Sigmoid colon (tissue), 7 donors: ENCODE results near the gene MYH13. TPM values are rescaled to one million over a fixed set of nuclear protein-coding genes. Genes with fewer than 3 reads are reported as not detected.
A peak's percentile ranks its signal among the peaks of the same experiment; 100 is the strongest.
"Not testable (repeated sequence)": the region's sequence is repeated elsewhere in the genome, so short reads cannot be mapped to it uniquely, and the experiment has no call there.

Source experiments
- DNase-seq: peaks from one replicate; pipeline ENCODE4 v3.0.0-alpha.2; 2019
- H3K27ac ChIP-seq, 4 donors: fragments of 200-600 bp; sonication (generic); one replicate each; pipeline ENCODE4 v1.5.1; 2016 to 2019; ENCODE audit warnings: mild to moderate bottlenecking in 1 of 4
- H3K27me3 ChIP-seq, 3 donors: fragments of 200-600 bp; sonication (generic); one replicate each; pipeline ENCODE4 v1.5.1; 2019; ENCODE audit warnings: mild to moderate bottlenecking in 1 of 3
- H3K36me3 ChIP-seq, 4 donors: fragments of 200-600 bp; sonication (generic); one replicate each; pipeline ENCODE4 v1.5.1; 2016 to 2019
- H3K4me1 ChIP-seq, 4 donors: fragments of 200-600 bp; sonication (generic); one replicate each; pipeline ENCODE4 v1.5.1; 2017 to 2019
- H3K4me3 ChIP-seq, 4 donors: fragments of 200-600 bp; sonication (generic); one replicate each; pipeline ENCODE4 v1.5.1; 2017 to 2019; ENCODE audit warnings: mild to moderate bottlenecking in 2 of 4, moderate library complexity in 1 of 4
- H3K9me3 ChIP-seq, 4 donors: fragments of 200-600 bp in 3 of 4; sonication (generic) in 3 of 4; one replicate each; pipeline versions ENCODE4 v1.5.1 to v1.6.1; 2013 to 2019
- CTCF ChIP-seq, 4 experiments: fragments of 450-650 bp in 3 of 4; fragments of 200-600 bp in 1 of 4; IDR thresholded peaks; one replicate each; pipeline ENCODE4 v1.5.1; 2016 to 2019; ENCODE audit warnings: antibody characterized with exemption in 4 of 4, mild to moderate bottlenecking in 3 of 4, moderate library complexity in 2 of 4
- EP300 ChIP-seq, 4 donors: sonication (generic); formaldehyde crosslinking; IDR thresholded peaks; one replicate each; pipeline ENCODE4 v1.6.1; 2017; ENCODE audit warnings: antibody characterized with exemption in 4 of 4
- POLR2A ChIP-seq, 2 donors: fragments of 450-650 bp; IDR thresholded peaks; one replicate each; pipeline ENCODE4 v1.6.1; 2016; ENCODE audit warnings: antibody characterized with exemption in 2 of 2, mild to moderate bottlenecking in 2 of 2, moderate library complexity in 2 of 2
- POLR2AphosphoS5 ChIP-seq, 4 donors: sonication (generic); formaldehyde crosslinking; IDR thresholded peaks; one replicate each; pipeline ENCODE4 v1.6.1; 2017; ENCODE audit warnings: antibody characterized with exemption in 4 of 4
- WGBS, 2 donors: extraction: QIAGEN DNeasy Blood & Tissue Kit; methylation state at CpG; one replicate each; pipeline ENCODE4 v1.1.7; 2013; 5-methylcytosine and 5-hydroxymethylcytosine counted together
- intact Hi-C: fragments of 100-400 bp; cut with DNase I; formaldehyde crosslinking; loops from one replicate; pipeline ENCODE4 v1.15.1; 2023
- polyA plus RNA-seq, 3 donors: library from polyadenylated mRNA; stranded (reverse); fragments of 200-250 nt; gene quantifications; one replicate each; pipeline ENCODE4 v1.2.3, GENCODE V29; 2013
- total RNA-seq, 4 donors: library from RNA; depleted of rRNA; stranded (reverse); fragments of >200 nt; gene quantifications; one replicate each; pipeline ENCODE4 v1.1.0, GENCODE V29; 2016
- donor health status: healthy with polysubstance abuse.
- donor health status: Bipolar disorder and iron deficiency.
- donor health status: healthy.

The MYH13 gene
- total and polyA plus RNA-seq, 7 donors = 0.06 TPM; not detected in 6

- 28 to 40% methylated on average over 5 of the region's 5 CpGs for WGBS, 2 donors
- intact Hi-C loops = no loop called here
- H3K4me1 ChIP-seq = no peaks in the 10 kb centered on the region
- no peak overlapping the region for H3K4me3 ChIP-seq
- H3K27ac ChIP-seq = no peak overlapping the region
- DNase-seq = no peak
- no peaks in the 10 kb centered on the region for H3K36me3 ChIP-seq
- H3K9me3 ChIP-seq = no peaks in the 10 kb centered on the region
- peak in 3 of 4 experiments; percentile 38 to 45 (median 40) for TF ChIP-seq CTCF (IDR thresholded peaks at IDR 0.05)
- no peak for TF ChIP-seq POLR2A (IDR thresholded peaks at IDR 0.05)
- no peak for TF ChIP-seq POLR2AphosphoS5 (IDR thresholded peaks at IDR 0.05)
- no peaks in the 10 kb centered on the region for H3K27me3 ChIP-seq
Measured at GRCh38 chr17:10295728-10296343, 77.0 kb downstream of the MYH13 start.

DNA sequence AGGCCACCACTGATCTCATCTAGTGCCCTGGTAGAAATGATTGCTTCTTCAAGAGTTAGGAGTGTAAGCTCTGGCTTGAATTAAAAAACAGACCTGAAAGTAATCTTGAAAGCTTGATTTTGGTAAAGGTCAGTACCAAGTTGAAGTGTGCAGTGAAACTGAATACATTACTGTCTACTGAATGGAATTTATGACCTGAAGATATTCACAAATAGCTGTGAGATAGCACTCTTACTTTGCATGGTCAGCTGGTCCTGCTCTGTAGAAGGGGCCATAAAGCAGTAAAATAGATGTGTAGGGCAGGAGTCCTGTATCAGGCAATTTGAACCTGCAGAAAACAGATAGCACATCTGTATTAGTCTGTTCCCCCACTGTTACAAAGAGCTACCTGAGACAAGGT lies 78.6 kb downstream of the MYH13 start:
- no peak overlapping the region for H3K4me3 ChIP-seq
- no peaks in the 10 kb centered on the region for H3K4me1 ChIP-seq
- intact Hi-C loops = no loop called here
- no peaks in the 10 kb centered on the region for H3K27me3 ChIP-seq
- no peak for DNase-seq
- H3K36me3 ChIP-seq = no peaks in the 10 kb centered on the region
- H3K27ac ChIP-seq = no peak overlapping the region
- H3K9me3 ChIP-seq = no peaks in the 10 kb centered on the region
- no peak for TF ChIP-seq POLR2A (IDR thresholded peaks at IDR 0.05)

DNA sequence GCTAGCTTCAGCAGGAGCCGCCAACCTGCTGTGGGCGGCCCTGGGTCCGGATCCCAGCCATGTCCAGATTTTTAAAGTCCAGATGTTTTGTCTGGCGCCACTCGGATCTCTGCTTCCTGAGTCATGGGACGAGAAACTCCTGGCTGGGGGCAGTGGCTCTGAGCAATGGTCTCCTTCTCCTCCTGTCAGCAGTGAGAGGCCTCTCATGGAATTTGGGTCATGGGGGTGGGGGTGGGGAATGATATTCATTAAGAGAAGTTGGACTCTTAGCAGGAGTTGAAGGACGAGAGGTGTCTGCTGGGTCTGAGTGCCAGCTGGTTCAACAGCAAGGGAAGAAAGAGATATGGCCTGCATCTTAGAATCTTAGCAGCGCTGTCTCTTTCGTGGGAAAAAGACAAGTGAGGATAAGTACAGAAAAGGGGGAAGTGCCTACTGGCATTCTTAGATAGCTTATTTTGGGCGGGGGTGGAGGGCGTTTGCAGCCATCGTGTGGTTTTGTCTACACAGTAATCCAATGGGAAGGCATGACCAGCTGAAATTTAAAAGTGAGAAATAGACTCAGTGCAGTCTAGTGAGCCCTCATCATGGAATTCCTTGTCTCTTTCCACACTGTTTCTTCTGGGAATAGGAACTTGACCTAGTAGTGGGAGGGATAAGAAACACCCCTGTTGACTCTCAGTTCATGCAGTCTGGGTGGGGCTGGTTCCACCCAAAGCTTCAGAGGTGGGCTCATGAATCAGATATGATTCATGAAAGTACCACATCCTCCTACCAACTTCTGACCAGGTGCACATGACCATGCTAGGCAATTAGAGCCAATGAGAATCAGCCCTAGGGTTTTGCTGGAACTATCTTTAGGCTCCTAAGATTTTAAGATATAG lies 80.5 kb downstream of the MYH13 start:
- no peaks in the 10 kb centered on the region for H3K9me3 ChIP-seq
- no peak overlapping the region for H3K4me3 ChIP-seq
- H3K27me3 ChIP-seq = no peaks in the 10 kb centered on the region
- 66 to 77% methylated on average over 12 of the region's 12 CpGs for WGBS, 2 donors
- intact Hi-C loops = no loop called here
- H3K27ac ChIP-seq = peak overlapping the region in 2 of 4 donors; percentile 21 to 32
- peak; percentile 80 for DNase-seq
- no peak for TF ChIP-seq EP300 (IDR thresholded peaks at IDR 0.05)
- TF ChIP-seq POLR2AphosphoS5 (IDR thresholded peaks at IDR 0.05) = peak in 1 of 4 donors; percentile 26
- H3K36me3 ChIP-seq = no peaks in the 10 kb centered on the region
- H3K4me1 ChIP-seq = no peaks in the 10 kb centered on the region

GRCh38 chr17:10291576-10291975 lies 81.2 kb downstream of the MYH13 start:
- peak overlapping the region in 2 of 4 donors; percentile 21 to 32 for H3K27ac ChIP-seq
- H3K4me3 ChIP-seq, DNase-seq, intact Hi-C loops, H3K4me1 ChIP-seq, H3K36me3 ChIP-seq, H3K9me3 ChIP-seq, H3K27me3 ChIP-seq: not testable (repeated sequence)
- 78 to 82% methylated on average over 12 of the region's 12 CpGs for WGBS, 2 donors

DNA sequence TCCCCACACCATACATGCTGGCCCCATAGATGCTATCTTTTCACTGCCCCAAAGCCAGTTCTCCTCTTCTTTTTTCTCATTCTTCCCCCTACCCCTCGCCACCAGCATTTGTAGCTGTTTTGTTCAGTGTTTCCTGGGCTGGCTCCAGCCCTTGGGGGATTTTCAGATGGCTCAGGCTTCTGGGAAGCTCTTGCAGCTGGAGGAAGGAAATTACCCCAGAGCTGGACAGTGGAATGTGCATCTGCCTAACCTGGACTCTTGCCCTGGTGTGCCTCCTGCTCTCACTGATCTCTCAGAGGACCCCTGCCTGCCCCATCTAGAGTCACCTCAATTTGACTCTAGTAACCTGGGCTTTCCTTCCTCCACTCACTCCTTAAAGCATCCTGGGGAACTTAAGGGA lies 82.8 kb downstream of the MYH13 start:
- Histone ChIP-seq H3K36me3 (no peaks in the 10 kb centered on the region), H3K9me3 (no peaks in the 10 kb centered on the region), H3K27ac (no peak overlapping the region), H3K4me1 (no peaks in the 10 kb centered on the region), H3K4me3 (no peak overlapping the region), H3K27me3 (no peaks in the 10 kb centered on the region)
- TF ChIP-seq POLR2A (IDR thresholded peaks at IDR 0.05) (no peak), CTCF (IDR thresholded peaks at IDR 0.05) (no peak), EP300 (IDR thresholded peaks at IDR 0.05) (no peak), POLR2AphosphoS5 (IDR thresholded peaks at IDR 0.05) (no peak)
- no peak for DNase-seq
- 35 to 45% methylated on average over 1 of the region's 1 CpG for WGBS, 2 donors
- intact Hi-C loops = no loop called here

- intact Hi-C loops = no loop called here
- Histone ChIP-seq H3K9me3 (no peaks in the 10 kb centered on the region), H3K27ac (no peak overlapping the region), H3K36me3 (no peaks in the 10 kb centered on the region), H3K4me3 (no peak overlapping the region), H3K4me1 (no peaks in the 10 kb centered on the region), H3K27me3 (no peaks in the 10 kb centered on the region)
- 15 to 24% methylated on average over 1 of the region's 1 CpG for WGBS, 2 donors
- no peak for DNase-seq
- TF ChIP-seq POLR2A (IDR thresholded peaks at IDR 0.05) = no peak
- TF ChIP-seq POLR2AphosphoS5 (IDR thresholded peaks at IDR 0.05) = no peak
- TF ChIP-seq CTCF (IDR thresholded peaks at IDR 0.05) = no peak
- no peak for TF ChIP-seq EP300 (IDR thresholded peaks at IDR 0.05)
Measured at GRCh38 chr17:10286324-10286723, 86.5 kb downstream of the MYH13 start.
